ENCODE results near the gene C19orf85.

C19orf85 gene

DNA sequence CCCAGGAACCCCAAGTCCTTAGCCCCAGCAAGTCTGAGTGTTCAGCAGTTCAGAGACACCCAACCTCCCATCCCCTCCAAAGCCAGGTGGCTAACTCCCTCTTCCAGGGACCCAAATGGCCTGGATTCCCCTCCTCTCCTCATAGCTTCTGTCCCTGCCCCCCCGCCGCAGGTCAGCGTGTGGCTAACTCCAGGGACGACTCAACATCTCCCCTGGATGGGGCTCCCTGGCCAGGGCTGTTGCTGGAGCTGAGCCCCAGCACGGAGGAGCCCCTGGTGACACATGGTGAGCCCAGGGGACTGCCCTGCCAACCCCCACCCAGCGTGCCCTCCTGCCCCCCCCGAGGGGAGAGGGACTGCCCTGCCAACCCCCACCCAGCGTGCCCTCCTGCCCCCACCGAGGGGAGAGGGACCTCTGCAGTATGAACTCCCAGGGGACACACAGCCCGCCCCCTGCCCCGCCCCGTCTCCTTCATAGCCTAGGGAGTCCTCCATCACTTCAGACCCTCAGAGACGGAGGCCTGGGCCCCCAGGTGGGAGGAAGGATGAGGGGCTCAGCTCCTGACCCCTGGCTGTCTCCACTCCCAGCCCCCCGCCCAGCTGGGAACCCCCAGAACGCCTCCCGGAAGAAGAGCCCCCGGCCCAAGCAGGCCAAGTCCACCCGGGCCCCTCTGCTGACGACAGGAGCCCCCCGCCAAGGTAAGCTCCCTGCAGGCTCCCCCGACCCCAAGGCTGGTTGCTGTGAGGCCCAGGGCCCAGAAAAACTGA is 25.3 kb upstream of the C19orf85 start:
- DNase-seq (ENCODE audit: low read depth in 2 of 2) = no peak

DNA sequence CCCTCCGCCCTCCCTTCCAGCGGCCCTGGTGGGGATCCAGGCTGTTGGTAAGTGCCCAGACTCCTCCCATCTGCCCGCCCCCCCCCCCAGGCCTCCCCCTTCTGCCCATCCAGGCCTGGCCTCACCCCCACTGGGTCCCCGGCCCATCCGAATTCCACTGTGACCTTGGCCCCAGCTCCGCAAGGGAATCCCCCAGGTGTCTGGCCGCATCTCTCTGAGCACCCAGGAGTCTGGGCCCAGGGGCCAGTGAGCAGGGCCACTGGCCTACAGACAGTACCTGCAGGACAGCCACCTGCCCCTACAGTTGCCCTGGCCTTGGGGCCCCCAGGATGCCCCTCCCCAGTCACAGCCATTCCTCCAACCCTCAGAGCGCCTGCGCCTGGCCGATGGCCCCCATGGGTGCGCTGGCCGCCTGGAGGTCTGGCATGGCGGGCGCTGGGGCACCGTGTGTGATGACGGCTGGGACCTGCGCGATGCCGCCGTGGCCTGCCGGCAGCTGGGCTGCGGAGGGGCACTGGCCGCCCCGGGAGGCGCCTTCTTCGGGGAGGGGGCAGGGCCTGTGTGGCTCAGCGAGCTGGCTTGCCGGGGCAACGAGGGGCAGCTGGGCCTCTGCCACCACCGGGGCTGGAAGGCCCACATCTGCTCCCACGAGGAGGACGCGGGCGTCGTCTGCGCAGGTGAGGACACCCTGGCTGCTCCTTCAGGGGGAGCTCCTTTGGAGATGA is 24.6 kb upstream of the C19orf85 start:
- no peak for DNase-seq (ENCODE audit: low read depth in 2 of 2)

DNA sequence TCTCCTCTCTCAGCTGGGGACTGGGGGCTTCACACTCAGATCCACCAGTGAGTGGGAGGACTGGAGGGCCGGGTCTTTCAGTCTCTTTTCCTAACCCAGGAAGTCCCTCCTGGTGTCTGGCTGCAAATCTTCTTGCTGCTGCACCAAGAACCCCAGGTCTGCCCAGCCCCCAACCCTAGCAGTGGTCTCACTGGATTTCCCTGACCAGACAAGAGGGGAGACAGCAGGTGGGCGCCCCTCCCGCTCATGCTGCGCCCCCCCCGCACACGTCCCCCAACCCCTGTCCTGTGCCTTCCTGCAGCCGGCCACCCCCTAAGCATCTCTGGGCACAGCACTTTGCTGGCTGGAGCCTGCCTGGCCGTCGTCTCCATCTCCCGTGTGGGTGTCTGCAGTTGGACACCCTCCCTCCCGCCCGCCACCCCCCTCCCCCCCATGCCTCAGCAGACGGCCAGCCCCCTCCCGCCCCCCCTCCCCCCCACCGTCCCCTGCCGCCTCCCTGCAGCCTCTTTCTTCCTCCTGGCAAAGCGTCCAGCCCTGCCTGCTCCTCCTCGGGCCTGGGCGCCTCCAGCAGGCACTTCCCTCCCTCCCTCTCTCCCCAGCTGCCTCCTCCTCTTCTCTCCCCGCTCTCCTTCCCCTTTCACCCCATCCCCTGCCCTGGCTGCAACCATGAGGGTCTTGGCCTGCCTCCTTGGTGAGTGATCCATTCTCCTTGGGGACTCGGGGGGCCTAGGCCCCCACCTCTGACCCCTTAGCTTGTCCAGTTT is 23.6 kb upstream of the C19orf85 start, which contains the start of gene SSC5D:
Gene SSC5D (plus strand): TSS at position 513 of the 764 bp plus-strand sequence. CDS start 154 bp downstream, at position 667.
- DNase-seq (ENCODE audit: low read depth in 2 of 2) = no peak

DNA sequence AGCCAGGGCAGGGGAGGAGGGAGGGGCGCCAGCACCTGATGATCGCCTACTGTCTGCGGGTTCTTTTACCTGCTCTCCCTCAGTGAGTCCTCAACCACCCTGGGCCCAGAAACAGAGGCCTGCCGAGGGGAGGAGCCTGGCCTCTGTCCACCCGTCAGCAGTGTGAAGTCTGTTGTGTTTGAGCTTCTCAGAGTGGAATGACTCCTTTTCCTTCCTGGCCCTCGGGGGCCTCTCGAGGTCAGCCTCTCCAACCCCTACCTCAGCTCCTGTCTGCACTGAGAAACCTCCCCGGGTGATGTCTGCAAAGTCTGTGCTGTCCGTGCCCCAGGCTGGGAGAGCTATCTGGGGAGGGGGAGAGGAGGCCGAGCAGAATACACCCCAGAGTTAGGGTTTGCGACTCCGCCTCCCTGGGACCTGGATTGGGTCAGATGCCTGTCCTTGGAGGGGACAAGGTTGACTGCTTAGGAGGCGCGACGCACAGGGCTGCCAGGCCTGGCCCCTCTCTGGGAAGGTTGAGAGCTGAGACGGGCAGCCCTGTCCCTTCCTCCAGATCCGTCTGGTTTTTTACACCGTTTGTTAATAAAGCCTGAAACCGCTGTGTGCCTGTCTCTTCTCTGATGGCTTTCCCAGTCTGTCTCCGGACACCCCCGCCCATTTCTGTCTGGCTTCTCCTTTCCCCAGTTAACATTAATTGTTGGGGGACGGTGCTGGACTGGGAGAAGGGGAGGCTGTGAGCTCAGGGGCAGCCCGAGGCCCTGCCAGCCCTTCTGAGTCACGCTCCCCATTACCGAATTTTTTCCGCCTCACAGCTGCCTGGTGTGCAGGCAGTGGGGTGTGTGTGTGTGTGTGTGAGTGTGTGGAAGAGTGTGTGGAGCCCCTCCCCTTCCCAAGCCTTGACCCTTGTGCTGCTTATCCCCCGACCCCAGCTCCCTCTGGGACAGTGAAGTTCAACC is 22.7 kb upstream of the C19orf85 start:
- DNase-seq (ENCODE audit: low read depth in 2 of 2) = peak in 1 of 2 donors; percentile 54

DNA sequence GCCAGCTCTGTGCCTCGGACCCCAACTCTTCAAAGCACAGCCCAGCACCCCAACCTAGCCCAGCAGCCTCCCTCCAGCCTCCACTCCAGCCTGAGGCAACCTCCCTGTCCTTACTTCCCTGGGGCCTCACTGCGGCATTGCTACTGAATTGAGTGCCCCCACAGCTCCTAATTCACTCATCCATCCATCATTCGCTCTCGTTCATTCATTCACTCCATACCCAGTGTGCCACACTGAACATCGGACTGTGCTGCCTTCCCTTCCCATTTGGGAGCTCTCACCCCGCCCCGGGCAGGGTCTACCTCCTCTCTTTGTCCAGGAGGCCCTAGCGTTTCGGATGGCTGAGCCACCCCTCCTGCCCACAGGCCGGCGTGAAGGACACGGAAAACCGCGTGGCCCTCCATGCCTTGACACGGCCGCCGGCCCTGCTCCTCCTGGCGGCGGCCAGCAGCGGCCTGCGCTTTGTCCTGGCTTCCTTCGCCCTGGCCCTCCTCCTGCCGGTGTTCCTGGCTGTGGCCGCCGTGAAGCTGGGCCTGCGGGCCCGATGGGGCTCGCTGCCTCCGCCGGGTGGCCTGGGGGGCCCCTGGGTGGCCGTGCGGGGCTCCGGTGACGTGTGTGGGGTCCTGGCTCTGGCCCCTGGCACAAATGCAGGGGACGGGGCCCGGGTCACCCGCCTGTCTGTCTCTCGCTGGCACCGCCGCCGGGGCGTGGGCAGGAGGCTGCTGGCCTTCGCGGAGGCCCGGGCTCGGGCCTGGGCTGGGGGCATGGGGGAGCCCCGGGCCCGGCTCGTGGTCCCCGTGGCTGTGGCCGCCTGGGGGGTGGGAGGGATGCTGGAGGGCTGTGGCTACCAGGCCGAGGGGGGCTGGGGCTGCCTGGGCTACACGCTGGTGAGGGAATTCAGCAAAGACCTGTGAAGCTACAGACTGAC is 21.8 kb upstream of the C19orf85 start:
- no peak for DNase-seq (ENCODE audit: low read depth in 2 of 2)

DNA sequence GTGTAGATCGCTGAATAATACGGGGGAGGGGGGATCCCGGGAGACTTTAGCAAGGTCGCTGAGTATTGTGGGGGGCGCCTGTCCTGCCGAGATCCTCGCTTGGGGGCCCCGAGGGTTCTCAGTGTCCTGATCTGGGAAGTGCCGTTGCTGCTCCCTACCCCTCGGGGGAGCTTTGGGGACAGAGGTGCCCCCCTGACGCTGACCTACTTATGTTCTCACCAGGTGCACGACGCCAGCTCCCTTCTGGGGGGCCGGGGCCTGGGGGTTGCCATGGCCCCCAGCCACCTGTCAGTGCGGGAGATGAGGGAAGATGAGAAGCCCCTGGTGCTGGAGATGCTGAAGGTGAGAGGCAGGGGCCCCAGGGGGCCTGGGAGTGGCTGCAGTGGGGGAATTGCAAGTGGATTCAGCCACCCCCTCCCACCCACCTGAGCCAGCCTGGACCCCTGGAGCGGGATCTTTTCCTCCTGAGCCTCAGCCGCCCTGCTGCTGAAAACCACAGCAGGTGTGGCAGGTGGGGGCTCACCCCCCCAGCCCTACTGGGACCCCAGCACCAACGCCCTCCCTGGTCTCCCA is 21.0 kb upstream of the C19orf85 start:
- DNase-seq (ENCODE audit: low read depth in 2 of 2) = no peak

DNA sequence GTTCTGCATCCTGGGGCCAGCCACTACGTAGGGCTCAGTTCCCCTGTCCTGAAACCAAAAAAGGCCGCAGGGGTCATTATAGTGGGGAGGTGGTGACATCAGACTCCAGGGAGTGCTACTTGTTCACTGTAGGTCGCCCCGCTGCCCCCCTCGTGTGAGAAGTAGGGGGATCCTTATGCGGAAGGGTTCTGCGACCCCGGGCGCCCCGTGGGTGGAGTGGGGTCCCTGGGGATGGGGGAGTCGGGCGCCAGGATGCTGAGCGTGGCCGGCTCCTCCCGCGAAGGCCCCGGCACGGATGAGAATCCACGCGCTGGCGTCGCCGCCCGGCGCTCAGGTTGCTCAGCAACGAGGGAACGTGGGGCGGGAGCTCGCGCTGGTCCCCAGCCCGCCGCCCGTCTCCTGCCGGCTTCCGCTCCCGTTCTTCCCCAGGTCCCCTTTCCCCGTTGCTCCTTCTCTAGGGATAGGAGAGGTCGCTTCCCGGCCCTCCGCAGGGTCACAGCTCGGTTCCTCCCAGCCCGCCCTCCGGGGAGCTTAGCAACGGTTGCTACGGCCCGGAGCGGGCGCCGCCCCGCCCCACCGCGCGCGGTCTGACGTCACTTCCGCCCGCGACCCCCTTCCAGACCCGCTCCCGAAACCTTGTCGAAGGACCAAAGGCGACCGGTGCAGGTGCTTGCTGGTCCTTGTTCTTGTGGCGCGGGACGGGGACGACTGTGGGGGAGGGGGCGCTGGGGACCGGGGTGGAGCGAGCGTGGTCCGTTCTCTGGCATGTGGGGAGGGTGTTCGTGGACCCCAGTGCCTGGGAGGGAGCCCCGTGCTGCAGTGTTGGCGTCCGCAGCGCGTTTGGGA is 20.3 kb upstream of the C19orf85 start, which contains the start of gene NAT14:
Gene NAT14 (plus strand): TSS at position 596 of the 846 bp plus-strand sequence. CDS start 521 bp downstream, outside the sequence.
- DNase-seq (ENCODE audit: low read depth in 2 of 2) = peak in 1 of 2 donors; percentile 51

DNA sequence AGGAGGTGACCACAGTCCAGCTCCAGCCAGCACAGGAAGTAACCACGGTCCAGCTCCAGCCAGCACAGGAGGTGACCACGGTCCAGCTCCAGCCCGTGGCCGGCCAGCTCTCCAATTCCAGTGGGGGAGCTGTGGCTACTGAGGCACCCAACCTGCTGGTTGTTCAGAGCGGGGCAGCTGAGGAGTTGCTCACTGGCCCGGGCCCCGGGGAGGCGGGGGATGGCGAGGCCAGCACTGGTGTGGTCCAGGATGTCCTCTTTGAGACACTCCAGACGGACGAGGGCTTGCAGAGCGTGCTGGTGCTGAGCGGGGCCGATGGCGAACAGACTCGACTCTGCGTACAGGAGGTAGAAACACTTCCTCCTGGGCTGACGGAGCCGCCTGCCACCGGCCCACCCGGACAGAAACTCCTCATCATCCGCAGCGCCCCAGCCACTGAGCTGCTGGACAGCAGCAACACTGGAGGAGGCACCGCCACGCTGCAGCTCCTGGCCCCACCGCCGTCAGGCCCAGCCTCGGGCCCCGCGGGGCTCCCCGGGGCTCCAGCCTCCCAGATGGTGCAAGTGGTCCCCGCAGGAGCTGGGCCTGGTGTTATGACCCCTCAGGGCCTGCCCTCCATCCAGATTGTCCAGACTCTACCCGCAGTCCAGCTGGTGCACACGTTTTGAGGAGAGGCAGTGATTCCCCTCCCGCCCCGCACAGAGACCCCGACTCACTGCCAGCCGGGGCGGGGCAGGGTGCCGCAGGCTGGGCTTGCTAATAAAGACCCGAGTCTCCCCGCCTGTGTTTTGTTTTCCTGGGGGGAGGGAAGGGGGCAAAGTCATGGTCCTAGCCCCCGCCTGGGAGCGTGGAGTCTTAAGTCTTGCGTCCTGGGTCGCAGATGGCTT is 19.4 kb upstream of the C19orf85 start:
- DNase-seq (ENCODE audit: low read depth in 2 of 2) = no peak

DNA sequence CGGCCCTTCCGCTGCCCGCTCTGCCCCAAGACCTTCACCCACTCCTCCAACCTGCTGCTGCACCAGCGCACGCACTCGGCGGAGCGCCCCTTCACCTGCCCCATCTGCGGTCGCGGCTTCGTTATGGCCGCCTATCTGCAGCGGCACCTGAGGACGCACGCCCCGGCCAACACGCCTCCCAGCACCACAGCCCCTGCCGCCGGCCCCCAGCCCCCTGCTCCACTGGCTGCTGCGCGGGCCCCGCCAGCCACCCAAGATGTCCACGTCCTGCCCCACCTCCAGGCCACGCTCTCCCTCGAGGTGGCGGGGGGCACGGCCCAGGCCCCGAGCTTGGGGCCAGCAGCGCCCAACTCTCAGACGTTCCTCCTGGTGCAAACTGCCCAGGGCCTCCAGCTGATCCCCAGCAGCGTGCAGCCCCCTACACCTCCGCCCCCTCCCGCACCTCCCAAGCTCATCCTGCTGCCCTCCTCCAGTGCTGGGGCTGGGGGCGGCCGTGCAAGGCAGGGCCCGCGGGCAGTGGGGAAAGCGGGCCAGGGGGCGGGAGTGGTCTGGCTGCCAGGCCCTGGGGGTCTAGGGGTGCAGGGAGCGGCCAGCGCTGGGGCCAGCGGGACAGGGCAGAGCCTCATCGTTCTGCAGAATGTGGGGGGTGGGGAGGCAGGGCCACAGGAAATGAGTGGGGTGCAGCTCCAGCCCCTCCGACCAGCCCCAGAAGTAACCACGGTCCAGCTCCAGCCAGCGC is 18.6 kb upstream of the C19orf85 start:
- no peak for DNase-seq (ENCODE audit: low read depth in 2 of 2)

DNA sequence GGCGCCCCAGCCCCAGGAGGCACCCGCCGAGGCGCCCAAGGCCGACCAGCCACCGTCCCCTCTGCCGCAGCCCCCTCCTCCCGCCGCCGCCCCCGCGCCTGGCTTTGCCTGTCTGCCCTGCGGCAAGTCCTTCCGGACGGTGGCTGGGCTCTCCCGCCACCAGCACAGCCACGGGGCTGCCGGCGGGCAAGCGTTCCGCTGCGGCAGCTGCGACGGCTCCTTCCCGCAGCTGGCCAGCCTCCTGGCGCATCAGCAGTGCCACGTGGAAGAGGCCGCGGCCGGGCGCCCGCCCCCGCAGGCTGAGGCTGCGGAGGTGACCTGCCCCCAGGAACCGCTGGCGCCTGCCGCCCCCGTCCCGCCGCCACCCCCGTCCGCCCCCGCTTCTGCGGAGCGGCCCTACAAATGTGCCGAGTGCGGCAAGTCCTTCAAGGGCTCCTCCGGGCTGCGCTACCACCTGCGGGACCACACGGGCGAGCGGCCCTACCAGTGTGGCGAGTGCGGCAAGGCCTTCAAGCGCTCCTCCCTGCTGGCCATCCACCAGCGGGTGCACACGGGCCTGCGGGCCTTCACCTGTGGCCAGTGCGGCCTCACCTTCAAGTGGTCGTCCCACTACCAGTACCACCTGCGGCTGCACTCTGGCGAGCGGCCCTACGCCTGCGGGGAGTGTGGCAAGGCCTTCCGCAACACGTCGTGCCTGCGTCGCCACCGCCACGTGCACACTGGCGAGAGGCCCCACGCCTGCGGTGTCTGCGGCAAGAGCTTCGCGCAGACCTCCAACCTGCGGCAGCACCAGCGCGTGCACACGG is 17.8 kb upstream of the C19orf85 start:
- DNase-seq (ENCODE audit: low read depth in 2 of 2) = no peak

DNA sequence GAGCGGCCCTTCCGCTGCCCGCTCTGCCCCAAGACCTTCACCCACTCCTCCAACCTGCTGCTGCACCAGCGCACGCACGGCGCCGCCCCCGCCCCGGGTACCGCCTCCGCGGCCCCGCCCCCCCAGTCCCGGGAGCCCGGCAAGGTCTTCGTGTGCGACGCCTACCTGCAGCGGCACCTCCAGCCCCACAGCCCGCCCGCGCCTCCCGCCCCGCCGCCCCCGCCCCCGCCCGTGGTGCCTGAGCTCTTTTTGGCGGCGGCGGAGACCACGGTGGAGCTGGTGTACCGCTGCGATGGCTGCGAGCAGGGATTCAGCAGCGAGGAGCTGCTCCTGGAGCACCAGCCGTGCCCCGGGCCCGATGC is 17.2 kb upstream of the C19orf85 start:
- no peak for DNase-seq (ENCODE audit: low read depth in 2 of 2)

DNA sequence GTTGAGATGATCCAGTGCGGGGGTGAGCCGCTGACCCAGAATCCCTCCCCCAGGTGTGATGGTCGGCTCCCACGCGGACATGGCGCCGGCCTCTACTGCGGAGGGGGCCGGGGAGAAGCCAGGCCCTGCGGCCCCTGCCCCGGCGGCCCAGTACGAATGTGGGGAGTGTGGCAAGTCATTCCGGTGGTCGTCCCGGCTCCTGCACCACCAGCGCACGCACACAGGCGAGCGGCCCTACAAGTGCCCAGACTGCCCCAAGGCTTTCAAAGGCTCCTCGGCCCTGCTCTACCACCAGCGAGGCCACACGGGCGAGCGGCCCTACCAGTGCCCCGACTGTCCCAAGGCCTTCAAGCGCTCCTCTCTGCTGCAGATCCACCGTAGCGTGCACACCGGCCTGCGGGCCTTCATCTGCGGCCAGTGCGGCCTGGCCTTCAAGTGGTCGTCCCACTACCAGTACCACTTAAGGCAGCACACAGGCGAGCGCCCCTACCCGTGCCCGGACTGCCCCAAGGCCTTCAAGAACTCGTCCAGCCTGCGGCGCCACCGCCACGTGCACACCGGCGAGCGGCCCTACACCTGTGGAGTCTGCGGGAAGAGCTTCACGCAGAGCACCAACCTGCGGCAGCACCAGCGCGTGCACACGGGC is 16.7 kb upstream of the C19orf85 start:
- DNase-seq (ENCODE audit: low read depth in 2 of 2) = no peak

DNA sequence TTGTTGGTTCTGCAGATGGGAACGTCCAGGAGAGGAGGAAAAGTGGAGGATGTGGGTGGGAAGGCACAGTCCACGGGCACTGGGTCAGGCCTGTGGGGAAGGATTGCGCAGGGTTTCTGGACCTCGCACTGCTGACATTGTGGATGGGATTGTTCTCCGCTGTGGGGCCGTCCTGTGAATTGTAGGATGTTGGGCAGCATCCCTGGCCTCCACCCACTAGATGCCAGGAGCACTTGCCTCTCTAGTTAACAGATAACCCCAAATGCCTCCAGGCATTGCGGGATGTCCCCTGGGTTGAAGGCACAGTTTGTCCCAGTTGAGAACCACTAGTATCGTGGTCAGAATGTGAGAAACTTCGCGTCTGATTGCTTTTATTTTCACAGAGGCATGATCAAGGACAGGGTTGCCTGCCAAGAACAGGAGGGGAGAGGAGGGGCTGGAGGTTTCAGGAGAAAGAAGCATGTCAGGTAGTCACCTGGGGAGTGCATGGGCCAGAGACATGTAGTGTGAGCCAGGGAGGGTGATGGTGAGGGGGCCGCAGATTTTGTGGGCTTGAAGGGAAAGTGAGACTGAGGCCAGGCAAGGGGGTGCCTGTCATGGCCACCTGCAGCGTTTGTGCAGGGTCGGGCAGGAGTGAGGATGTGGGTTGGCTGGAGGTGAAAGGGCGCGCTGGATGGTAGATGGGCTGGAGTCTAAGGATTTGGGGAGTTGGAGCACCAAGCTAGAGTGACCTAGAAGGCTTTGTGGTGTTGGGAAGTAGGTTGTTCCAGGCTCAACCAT is 15.1 kb upstream of the C19orf85 start:
- no peak for DNase-seq (ENCODE audit: low read depth in 2 of 2)

DNA sequence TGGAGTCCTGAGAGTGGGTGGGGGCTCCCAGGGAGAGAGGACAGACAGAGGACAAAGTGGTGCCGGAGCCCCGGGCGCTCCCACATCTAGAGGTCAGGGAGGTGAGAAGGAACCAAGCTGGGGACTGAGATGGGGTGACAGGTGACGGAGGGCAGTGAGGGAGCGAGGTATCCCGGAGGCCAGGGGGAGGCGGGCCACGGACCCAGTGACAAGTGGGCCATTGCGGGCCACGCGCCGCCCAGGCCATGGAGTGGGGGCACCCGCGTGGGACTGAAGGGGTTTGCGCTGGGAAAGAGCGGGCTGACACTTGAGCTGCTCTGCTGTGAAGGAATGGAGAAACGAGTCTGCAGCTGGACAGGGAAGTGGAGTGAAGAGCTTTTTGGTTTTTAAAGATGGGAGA is 14.5 kb upstream of the C19orf85 start:
- DNase-seq (ENCODE audit: low read depth in 2 of 2) = no peak

DNA sequence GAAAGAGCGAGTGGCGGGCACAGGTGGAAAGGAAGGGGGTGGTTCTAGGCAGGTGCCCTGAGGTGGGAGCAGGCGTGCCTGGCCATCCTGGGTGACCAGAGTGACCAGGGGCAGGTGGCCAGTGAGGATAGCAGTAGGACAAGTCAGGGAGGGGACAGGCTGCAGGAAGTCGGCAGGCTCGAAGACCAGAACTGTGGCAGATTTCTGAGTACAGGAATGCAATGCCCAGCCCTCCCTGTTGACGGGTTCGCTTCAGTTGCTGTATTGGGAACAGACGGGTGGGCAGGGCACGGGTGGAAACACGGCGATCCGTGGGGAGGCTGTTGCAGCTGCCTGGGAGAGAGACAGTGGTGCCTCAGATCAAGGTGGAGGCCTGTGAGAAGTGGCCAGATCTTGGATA is 13.8 kb upstream of the C19orf85 start:
- DNase-seq (ENCODE audit: low read depth in 2 of 2) = no peak
